ENCODE measurements around the gene NRF1. TPM values are rescaled to one million over a fixed set of nuclear protein-coding genes. Genes with fewer than 3 reads are reported as not detected.

The NRF1 gene
- total RNA-seq, 1 donor from 2014 or later: 32.4 TPM

- DNase-seq (ENCODE audit: low spot score): no peak
These were observed 192.8 kb downstream of the NRF1 start for GRCh38 chr7:129804111-129804889.

- no peak for DNase-seq (ENCODE audit: low spot score)
These were observed 193.6 kb downstream of the NRF1 start for GRCh38 chr7:129804890-129805719.

Other genes with a start within 250 kb of the NRF1 start
- 0.52 TPM for gene STRIP2, start 177.3 kb upstream of the NRF1 start, total RNA-seq
- 2.2 TPM for gene SMKR1, start 109.2 kb upstream of the NRF1 start, total RNA-seq